ENCODE measurements around the gene XRCC2. TPM values are rescaled to one million over a fixed set of nuclear protein-coding genes. Genes with fewer than 3 reads are reported as not detected.

XRCC2 gene
- total RNA-seq, 3 donors from 2014 or later (not counting 1 experiment from before 2014, with no cell fraction given), result 1.0 to 1.3 (median 1.2) TPM

GRCh38 chr7:152597507-152597906 lies 78.4 kb downstream of the XRCC2 start:
- WGBS (ENCODE audit: insufficient coverage), result 78% methylated on average over 6 of the region's 8 CpGs
- Mint-ChIP-seq H3K4me3 (no peak overlapping the region), H3K27ac (no peak overlapping the region), H3K27me3 (ENCODE audit: low read depth in 2 of 2) (peaks cover 0 to 2% of the 10 kb centered on the region in 2 donors), H3K4me1 (no peaks in the 10 kb centered on the region), H3K36me3 (no peaks in the 10 kb centered on the region), H3K9me3 (no peaks in the 10 kb centered on the region)
- Histone ChIP-seq H3K27me3 (ENCODE audit: control insufficient read depth, insufficient read depth, low read length) (no peaks in the 10 kb centered on the region), H3K4me1 (ENCODE audit: control insufficient read depth, insufficient read depth, low read length) (peaks cover 7% of the 10 kb centered on the region), H3K9me3 (ENCODE audit: control insufficient read depth, insufficient read depth, low read length) (no peaks in the 10 kb centered on the region), H3K4me3 (ENCODE audit: low read length) (no peak overlapping the region), H3K27ac (ENCODE audit: low read length) (no peak overlapping the region), H3K36me3 (ENCODE audit: control insufficient read depth, insufficient read depth, low read length) (no peaks in the 10 kb centered on the region)
- intact Hi-C loops (cut with micrococcal nuclease), result no loop called here
- ATAC-seq, result no peak
- DNase-seq, result no peak
- no peak for TF ChIP-seq CTCF (IDR thresholded peaks at IDR 0.05)

GRCh38 chr7:152596824-152597223 lies 79.1 kb downstream of the XRCC2 start:
- no peaks in the 10 kb centered on the region for H3K36me3 ChIP-seq (ENCODE audit: control insufficient read depth, insufficient read depth, low read length)

More at GRCh38 chr7:152596824-152597223, 79.1 kb downstream of the XRCC2 start:
- Mint-ChIP-seq H3K36me3 (no peaks in the 10 kb centered on the region), H3K27ac (no peak overlapping the region), H3K4me3 (no peak overlapping the region), H3K9me3 (no peaks in the 10 kb centered on the region), H3K27me3 (ENCODE audit: low read depth in 2 of 2) (peaks cover 0 to 2% of the 10 kb centered on the region in 2 donors), H3K4me1 (no peaks in the 10 kb centered on the region)
- intact Hi-C loops (cut with micrococcal nuclease), result no loop called here
- ATAC-seq, result no peak
- TF ChIP-seq CTCF (IDR thresholded peaks at IDR 0.05), result no peak
- no peak for DNase-seq
- Histone ChIP-seq H3K27me3 (ENCODE audit: control insufficient read depth, insufficient read depth, low read length) (no peaks in the 10 kb centered on the region), H3K4me1 (ENCODE audit: control insufficient read depth, insufficient read depth, low read length) (peaks cover 7% of the 10 kb centered on the region), H3K4me3 (ENCODE audit: low read length) (no peak overlapping the region), H3K27ac (ENCODE audit: low read length) (no peak overlapping the region), H3K9me3 (ENCODE audit: control insufficient read depth, insufficient read depth, low read length) (no peaks in the 10 kb centered on the region)
- WGBS (ENCODE audit: insufficient coverage), result 100% methylated on average over 2 of the region's 2 CpGs

Other genes with a start within 250 kb of the XRCC2 start
- 100 to 1,000 TPM; 159 to 177 (median 167) TPM for gene KMT2C, start 240.1 kb downstream of the XRCC2 start, total RNA-seq
- 1 to 10 TPM; 7.9 to 8.0 (median 8.0) TPM for gene ACTR3B, start 83.6 kb upstream of the XRCC2 start, total RNA-seq

Data from natural killer cell (primary cell).